HG03139 (cell line): ENCODE data around the gene DPP9.
"Not testable (repeated sequence)": the region's sequence is repeated elsewhere in the genome, so short reads cannot be mapped to it uniquely, and the experiment has no call there.

Experiments
- ATAC-seq: cut with Tn5 transposase; IDR thresholded peaks from one replicate; pipeline ENCODE4 v1.9.1; 2021; ENCODE audit not compliant: unreplicated experiment

The DPP9 gene

DNA sequence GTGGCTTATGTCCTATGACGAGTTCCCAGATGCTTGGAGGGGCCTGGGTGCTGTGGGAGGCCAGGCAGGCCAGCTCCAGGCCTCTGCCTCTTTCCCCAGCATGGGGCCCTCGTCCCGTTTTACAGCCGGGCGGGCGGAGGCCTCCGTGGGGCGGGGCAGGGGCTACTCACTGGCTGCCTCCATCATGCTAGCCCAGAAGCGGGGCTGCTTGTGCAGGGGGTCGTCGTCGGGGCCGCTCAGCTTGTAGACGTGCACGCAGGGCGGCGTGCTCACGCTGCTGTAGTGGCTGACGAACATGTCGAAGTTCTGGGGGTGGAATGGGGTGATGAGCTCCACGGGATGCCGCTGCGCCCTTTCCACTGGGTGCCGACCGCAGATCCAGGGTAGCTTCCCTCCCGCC is 35.1 kb downstream of the DPP9 start:
- no peak for ATAC-seq

DNA sequence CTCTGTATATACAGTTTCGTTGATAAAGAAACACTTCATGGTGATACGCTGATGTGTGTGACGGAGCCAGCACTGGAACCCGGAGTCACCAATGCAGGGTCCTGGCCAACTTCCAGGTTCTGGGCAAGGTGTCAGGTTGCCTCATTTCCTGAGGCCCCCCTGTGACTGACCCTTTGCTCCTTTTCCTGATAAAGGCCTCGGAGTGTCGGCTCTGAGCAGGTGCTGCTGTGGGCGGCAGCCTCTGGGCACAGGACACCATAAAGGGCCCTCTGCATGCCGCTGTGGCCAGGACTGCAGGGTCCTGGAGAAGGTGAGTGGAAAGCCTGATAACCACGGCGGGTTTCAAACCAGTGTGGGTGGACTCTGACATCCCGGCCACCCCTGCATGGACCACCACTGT is 36.2 kb downstream of the DPP9 start:
- ATAC-seq, result no peak

DNA sequence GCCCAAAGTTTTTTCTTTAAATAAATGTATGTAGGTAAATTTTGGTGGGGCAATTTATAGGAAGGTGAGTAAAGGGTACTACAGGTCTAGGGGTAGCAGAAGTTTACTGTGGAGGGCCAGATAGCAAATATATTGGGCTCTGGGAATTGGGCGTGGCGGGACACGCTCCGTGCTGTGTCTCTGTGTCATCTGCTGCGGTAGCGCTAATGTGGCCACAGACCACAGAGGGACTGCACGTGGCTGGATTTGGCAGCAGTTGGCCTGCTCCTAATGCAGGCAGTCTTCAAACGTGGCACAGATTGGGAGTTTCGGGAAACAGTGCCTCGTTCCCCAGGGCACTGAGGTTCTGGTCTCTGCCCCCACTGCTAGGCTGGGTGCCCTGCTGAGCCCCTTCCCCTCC is 36.9 kb downstream of the DPP9 start:
- no peak for ATAC-seq

DNA sequence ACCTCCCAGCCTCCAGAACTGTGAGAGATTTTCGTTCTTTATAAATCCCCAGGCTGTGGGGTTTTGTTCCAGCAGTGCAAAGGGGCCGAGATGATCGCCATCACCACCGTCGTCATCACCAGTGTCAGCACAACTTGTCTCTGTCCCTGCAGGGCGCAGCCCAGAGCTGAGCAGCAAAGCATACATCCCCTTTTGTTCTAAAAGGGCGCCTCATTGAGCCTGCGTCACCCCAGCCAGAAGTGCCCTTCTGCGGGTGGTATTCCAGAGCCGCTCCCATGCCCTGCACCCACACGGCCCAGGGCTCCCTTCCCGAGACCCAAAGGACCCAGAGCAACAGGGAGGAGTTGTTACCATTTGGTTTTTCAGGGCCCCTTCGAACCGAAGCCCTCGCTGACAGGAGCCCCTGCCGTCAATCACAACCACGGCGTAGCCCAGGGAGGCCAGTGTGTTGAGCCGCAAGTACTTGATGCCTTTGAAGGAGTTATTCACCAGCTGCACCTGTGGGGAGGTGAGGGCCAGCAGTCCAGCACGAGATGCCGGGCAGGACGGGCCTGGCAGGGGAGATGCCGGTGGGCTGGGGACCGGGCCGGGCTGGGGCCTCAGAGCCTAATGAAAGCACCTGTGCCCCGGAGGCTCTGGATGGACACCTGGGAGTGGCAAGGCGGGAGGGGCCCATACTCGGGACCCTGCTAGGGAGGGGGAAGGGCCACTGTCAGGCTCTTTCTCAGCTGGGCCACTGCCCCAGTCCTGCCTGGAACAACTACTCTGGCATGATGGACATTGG is 39.1 kb downstream of the DPP9 start:
- no peak for ATAC-seq

DNA sequence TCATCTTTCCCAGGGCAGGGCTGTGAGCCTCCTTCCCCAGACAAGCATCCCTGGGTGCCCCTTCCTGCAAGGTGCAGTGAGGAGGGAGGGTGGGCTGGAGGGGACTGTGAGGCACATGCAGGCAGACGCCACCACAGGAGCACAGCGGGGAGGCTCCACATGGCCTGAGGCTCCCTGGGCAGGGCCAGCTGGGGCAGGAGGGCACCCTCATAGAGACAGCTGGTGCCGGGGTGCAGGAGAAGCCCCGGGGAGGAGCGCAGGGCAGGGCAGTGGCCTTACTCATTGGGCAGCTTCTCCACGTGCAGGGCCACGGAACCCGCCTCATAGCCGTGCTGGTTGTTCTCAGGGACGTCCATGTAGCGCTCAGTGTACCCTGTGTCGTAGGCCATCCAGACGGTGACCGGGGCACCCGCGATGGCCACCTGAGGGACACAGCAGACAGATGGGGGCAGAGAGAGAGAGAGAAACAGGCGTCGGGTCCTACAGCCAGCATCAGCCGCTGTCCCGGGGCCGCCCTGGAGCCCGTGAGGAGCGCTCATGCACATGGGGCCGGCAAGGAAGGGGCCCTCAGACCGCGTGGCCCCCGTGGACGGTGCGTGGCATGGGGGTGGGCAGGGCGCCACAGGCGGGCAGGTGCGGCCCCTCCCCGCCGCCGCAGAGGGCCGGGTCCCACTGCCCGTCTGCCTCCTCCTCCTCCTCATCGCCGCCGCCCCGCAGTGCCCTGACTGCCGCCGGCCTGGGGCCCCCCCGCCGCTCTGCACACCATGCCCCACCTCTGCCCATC is 41.0 kb downstream of the DPP9 start:
- ATAC-seq, result no peak

DNA sequence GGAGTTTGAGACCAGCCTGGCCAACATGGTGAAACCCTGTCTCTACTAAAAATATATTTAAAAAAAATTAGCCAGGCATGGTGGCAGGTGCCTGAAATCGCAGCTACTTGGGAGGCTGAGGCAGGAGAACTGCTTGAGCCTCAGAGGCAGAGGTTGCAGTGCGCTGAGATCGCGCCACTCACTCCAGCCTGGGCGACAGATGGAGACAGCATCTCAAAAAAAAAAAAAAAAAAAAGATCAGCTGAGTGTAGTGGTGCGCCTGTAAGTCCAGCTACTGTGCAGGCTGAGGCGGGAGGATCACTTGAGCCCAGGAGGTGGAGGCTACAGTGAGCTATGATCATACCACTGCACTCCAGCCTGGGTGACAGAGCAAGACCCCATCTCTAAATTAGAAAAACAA is 43.6 kb downstream of the DPP9 start:
- not testable (repeated sequence) for ATAC-seq

DNA sequence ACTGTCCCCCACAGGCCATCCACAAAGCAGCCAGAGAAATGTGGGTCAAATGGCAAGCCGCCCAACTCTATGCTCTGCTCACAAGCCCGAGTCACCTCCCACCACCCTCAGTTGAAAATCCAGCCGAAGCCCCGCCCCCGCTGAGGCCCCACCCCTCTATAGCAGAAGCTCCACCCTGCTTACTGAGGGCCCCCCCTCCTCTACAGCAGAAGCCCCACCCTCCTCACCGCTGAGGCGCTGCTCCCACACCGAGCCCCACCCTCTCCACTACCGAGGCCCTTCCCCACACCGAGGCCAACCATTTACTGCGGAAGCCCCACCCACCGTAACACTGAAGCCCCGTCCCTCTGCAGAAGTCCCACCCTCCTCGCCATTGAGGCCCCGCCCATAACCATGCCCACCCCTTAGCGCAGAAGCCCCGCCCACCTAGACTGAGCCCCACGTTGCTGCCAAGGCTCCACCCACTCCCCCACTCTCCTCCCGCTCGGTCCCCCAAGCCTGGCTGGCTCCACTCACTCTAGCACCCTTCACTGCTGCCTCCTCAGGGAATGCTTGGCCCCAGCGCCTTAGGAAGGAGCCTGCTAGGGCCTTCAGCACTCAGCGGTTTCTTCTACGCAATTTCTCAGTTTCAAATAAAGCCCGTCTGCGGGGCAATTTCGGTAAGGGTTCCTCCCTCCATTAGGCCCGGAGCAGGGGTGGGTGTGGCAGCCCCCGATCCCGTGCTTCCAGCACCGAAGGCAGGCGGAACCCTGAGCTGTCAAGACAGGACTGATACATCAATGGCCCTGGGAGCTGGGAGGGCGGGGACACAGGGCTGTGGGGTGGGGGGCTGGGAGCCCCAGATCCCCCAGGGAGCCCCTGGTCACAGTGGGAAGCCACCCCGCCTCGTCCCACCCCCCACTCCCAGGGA is 44.5 kb downstream of the DPP9 start:
- no peak for ATAC-seq

DNA sequence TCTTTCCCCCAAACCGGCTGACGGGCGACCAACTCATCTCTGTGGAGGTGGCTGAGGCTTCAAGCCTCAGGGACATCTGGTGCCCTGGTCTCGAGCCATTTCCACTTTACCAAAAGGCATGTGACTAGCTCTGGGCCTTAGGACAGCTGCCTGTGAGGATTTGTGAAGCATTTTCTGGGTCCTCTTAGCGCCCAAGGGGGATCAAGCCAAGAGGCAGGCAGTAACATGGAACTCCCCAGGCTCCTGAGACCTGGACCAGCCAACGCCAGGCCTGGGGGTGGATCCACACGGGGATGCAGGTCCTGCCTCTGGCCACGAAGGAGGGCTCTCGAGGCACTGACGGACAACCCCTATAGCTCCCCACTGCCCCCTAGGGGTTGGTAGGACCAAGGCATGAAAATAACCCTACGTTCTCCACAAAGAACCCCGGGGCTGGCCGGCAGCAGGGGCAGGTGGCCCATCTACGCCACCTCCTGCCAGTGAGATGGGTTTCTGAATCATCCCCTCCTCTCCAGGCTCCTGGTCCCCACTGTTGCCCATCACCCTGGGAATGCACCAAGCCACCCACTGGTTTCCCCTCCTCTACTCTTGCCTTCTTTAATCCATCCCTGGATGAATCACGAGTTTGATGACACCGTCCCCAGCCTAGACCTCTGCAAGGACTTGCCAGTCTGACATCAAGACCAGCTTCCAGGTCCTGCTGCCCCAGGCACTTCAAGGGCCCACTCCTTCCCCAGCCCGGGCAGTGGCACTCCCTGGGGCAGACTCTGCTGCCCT is 46.5 kb downstream of the DPP9 start:
- no peak for ATAC-seq

DNA sequence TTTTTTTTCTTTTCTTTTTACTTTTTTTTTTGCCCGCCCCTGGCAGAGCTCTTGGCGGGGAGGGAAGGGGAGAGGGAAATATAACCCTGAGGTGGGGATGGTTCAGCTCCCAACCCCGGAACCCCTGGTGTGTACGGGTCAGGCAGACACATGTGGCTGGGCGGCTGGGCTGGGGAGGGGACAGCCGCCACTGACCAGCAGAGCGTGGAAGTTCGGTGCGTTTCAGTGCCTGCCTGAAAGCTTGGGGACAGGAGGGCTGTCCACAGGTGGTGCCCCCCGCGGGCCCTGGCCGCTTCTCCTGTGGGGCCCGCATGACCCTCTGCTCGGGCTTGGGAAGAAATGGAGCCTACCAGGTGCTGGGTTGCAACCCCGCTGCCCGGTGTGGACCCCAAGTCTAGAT is 48.3 kb downstream of the DPP9 start:
- ATAC-seq, result no peak

DNA sequence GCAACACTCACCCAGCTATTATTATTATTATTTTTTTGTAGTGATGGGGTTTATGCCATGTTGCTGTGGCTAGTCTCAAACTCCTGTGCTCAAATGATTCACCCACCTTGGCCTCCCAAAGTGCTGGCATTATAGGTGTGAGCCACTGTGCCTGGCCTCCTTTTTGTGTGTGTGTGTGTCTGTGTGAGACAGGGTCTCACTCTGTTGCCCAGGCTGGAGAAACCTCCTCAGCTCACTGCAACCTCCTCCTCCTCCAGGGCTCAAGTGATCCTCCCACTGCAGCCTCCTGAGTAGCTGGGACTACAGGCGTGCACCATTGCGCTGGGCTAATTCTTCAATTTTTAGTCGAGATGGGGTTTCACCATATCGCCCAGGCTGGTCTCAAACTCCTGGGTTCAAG is 49.9 kb downstream of the DPP9 start:
- ATAC-seq, result no peak

DNA sequence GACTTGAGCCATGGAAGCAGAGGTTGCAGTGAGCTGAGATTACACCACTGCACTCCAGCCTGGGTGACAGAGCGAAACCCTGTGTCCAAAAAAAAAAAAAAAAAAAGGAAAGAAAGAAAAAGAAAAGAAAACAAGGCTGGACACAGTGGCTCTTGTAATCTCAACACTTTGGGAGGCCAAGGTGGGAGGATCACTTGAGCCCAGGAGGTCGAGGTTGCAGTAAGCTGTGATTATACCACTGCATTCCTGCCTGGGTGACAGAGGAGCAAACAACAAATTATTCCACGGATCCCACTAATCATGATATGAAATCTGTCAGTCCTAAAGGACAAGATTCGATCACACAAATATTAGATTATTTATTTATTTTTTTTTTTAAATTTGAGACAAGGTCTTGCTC is 50.4 kb downstream of the DPP9 start:
- ATAC-seq, result no peak

DNA sequence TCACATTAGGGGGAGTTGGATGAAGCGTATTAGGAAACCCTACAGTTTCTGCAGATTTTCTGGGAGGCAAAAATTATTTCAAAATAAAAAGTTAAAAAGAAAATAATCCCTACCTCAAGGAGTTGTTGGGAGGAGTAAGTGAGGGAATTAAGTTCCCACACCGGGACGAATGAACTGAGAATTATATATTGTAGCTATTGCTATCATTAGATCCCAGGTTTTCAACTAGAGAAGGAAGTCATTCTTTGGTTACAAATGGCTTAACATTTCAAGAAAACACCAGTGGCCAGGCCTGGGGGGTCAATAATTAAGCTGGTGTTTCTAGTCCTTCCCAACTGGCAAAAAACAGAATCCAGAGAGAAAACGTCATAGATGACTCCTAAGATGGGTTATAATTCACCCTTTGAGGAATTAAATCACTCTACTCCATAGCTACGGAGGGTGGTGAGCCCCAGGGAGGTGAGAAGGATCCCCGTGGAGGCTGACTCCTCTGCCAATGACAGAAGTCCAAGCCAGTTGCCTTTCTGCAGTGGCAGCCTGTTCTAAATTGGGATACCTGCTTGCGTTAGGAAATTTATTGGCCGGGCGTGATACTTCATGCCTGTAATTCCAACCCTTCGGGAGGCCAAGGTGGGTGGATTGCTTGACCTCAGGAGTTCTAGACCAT is 52.3 kb downstream of the DPP9 start:
- ATAC-seq, result no peak

DNA sequence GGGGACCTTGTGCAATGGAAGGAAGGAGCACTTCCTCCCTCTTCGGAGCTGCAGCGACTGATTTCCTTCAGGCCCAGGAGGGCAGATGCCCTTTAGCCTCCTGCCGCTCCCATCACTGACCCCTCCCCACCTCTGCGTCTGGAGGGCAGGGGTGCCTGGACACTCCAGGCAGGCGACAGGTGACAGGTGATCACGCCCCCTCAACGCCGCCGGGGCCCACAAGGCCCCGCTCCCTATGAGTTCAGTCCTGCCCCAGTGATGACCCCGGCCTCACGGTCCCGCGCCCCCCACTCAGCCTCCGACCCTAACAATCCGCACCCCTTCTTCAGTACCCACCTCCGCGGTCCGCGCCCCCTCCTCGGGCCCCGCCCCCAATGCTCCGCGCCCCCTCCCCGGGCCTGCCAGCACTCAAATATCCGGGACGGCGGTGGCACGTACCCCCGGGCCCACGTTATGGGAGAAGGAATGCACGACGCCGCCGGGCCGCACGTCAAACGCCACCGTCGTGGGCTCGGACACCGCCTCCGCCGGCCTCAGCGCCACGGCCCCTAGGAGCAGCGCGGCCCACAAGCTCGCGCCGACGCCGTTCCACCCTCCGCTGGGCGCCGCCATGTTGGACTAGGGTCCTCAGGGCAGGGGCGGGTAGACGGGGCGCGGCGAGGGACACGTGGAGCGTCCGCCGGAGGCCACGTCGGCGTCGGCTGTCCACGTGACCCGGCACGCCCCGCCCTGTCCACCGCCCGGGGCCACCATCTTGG is 53.7 kb downstream of the DPP9 start, which contains the start of gene MYDGF:
TSS of gene MYDGF (minus strand) at position 620 of the 758 bp plus-strand sequence. CDS start at position 612, 8 bp downstream.
- ATAC-seq, result peak; percentile 82

DNA sequence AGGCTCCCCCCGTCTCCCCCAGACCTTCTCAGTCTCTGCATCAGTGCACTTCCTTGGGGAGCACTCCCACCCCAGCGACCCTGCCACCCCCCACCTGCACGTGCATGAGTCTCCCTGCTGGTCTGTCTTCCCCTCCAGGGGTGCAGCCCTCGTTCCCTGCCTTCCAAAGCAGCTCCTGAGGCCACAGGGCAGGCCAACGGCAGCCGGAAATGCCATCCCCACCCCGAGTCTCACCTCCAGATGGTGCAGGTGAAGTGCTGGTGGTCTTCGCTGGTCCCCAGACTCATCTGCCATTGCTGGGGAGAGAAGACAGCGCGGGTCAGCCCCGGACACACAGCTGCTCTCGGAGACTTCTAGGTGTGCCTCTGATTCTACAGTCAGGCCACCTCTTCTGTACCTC is 59.0 kb downstream of the DPP9 start:
- ATAC-seq, result no peak

DNA sequence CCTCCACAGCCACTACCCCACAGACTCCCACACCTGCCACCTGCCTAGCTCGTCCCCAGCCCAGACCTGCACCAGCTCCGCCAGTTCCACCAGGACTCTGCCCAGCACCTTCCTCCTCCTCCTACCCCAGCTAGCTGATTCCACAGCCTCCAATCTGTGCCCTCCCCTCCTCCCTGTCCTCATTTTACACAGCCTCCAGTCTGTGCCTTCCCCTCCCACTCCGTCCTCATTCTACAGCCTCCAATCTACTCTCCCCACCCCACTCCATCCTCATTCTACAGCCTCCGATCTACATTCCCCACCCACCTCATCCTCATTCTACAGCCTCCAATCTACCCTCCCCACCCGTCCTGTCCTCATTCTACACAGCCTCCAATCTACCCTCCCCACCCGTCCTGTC is 60.8 kb downstream of the DPP9 start:
- ATAC-seq, result no peak

DNA sequence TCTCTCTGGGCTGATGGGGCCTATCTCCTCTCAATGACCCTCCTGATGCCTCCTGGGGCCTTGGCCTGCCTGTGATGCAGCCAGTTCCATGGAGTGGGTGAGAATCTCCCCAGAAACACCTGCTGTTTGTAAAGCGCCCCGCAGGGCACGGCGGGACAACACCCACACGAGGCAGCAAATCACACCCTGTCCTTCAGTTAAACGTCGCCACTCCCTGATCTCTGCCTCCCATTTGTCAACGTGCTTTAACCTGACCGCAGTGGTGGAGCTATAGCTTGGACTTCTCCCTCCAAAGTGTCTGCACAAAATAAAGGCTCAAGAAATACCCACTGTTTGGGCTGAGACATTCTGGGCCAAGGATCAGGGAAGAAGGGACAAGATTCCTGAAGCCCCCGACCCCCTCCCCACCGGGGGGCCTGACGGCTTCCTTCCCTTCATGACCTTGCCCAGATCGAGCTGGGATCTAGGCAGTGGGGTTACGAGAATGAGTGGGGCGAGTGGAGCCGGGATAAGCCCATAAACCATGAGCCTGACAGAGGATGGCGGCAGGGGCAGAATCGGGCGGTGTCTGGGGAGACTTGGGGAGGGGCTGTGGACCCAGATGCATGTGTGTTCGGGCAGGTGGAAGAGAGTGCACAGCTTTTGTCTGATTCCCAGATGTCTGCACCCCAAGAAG is 61.5 kb downstream of the DPP9 start:
- no peak for ATAC-seq

DNA sequence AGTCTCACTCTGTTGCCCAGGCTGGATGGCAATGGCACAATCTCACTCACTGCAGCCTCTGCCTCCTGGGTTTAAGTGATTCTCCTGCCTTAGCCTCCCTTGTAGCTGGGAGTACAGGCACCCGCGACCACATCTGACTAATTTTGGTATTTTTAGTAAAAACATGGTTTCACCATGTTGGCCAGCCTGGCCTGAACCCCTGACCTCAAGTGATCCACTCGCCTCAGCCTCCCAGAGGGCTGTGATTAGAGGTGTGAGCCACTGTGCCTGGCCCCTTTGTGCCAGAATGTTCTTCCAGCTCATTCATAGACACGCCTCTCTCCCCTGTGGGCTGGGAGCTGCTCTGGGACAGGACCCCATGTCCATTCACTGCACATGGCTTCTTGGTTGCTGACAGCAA is 62.6 kb downstream of the DPP9 start:
- ATAC-seq, result no peak

DNA sequence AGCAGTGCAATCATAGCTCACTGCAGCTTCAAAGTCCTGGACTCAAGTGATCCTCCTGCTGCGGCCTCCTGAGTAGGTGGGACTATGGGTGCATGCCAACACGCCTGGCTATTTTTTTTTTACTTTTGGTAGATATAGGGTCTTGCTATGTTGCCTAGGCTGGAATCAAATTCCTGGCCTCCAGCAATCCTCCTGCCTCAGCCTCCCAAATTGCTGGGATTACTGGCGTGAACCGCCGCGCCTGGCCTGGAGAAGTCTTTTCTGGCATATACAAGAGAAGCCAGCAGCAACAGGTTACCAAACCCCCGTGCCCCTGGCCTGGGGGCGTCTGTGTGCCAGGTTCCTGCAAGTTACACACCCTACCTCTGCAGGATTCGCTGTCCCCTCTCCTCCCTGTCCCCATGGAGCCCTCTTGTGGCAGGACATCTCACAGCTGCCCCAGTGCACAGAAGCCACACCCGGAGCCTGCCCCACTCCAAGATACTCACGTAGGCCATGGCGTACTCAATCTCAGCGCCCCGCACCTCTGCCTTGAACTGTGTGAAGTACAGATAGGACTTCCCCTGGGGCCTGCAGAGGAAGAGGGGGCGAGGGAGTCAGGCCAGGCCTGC is 63.4 kb downstream of the DPP9 start:
- no peak for ATAC-seq
